K562 (cell line): ENCODE data around the gene MAN1A1. TPM values are rescaled to one million over a fixed set of nuclear protein-coding genes. Genes with fewer than 3 reads are reported as not detected.

Experiments
- ASH1L ChIP-seq: fragments of 450-650 bp; IDR thresholded peaks from 2 replicates; pipeline ENCODE4 v1.6.1; 2018; ENCODE audit warnings: borderline replicate concordance, mild to moderate bottlenecking, low read depth; ENCODE audit not compliant: partially characterized antibody
- COPS2 ChIP-seq: fragments of 450-650 bp; conservative IDR thresholded peaks from 2 replicates; pipeline ENCODE4 v1.6.1; 2016; ENCODE audit warnings: mild to moderate bottlenecking, moderate library complexity
- ERF ChIP-seq: fragments of 450-650 bp; formaldehyde crosslinking; IDR thresholded peaks from 2 replicates; pipeline ENCODE4 v1.4.0; 2020; ENCODE audit warnings: mild to moderate bottlenecking, mixed read lengths
- GATA2 ChIP-seq: sonication (generic); formaldehyde crosslinking; IDR thresholded peaks from 2 replicates; pipeline ENCODE4 v1.4.0; 2020; ENCODE audit warnings: mild to moderate bottlenecking, missing genetic modification reagents
- HDAC1 ChIP-seq, 2 experiments: fragments of 450-650 bp; IDR thresholded peaks; 2 replicates each; pipeline ENCODE4 v1.6.1; 2016 to 2017; ENCODE audit warnings: inconsistent platforms in 1 of 2, mild to moderate bottlenecking in 1 of 2, moderate library complexity in 1 of 2
- MTA1 ChIP-seq: fragments of 450-650 bp; IDR thresholded peaks from 2 replicates; pipeline ENCODE4 v1.6.1; 2017; ENCODE audit warnings: borderline replicate concordance
- NONO ChIP-seq, 2 experiments: fragments of 200-400 bp in 1 of 2; fragments of 450-650 bp in 1 of 2; formaldehyde crosslinking in 1 of 2; IDR thresholded peaks; 2 replicates each; pipeline ENCODE4 v1.6.1; 2017; ENCODE audit warnings: low read depth in 2 of 2, mild to moderate bottlenecking in 2 of 2, moderate library complexity in 2 of 2, low read length in 1 of 2
- NR2C1 ChIP-seq, 2 experiments: fragments of 450-650 bp; IDR thresholded peaks; 2 replicates each; pipeline ENCODE4 v1.6.1; 2017; ENCODE audit warnings: mild to moderate bottlenecking in 2 of 2, antibody characterized with exemption in 1 of 2, inconsistent platforms in 1 of 2, missing compliant biosample characterization in 1 of 2, missing genetic modification characterization in 1 of 2
- POLR2B ChIP-seq: fragments of 450-650 bp; IDR thresholded peaks from 2 replicates; pipeline ENCODE4 v1.6.1; 2018; ENCODE audit warnings: low read depth; ENCODE audit not compliant: partially characterized antibody
- POLR2G ChIP-seq: fragments of 200-400 bp; formaldehyde crosslinking; IDR thresholded peaks from 2 replicates; pipeline ENCODE4 v1.6.1; 2017; ENCODE audit warnings: low read depth, mild to moderate bottlenecking, antibody characterized with exemption, low read length, moderate library complexity
- PTTG1 ChIP-seq: fragments of 450-650 bp; IDR thresholded peaks from 2 replicates; pipeline ENCODE4 v1.6.1; 2016; ENCODE audit warnings: low read depth, mild to moderate bottlenecking, missing genetic modification characterization, missing compliant biosample characterization
- RBM14 ChIP-seq: fragments of 200-400 bp; formaldehyde crosslinking; IDR thresholded peaks from 2 replicates; pipeline ENCODE4 v1.6.1; 2018; ENCODE audit warnings: low read depth, mild to moderate bottlenecking, low read length, moderate library complexity, borderline replicate concordance; ENCODE audit not compliant: insufficient read depth
- SAFB ChIP-seq: fragments of 200-400 bp; formaldehyde crosslinking; IDR thresholded peaks from 2 replicates; pipeline ENCODE4 v1.6.1; 2017; ENCODE audit warnings: low read depth, low read length, borderline replicate concordance
- TARDBP ChIP-seq: fragments of 450-650 bp; IDR thresholded peaks from 2 replicates; pipeline ENCODE4 v1.6.1; 2016
- TFAM ChIP-seq: fragments of 250-450 bp; sonication (Bioruptor Pico); conservative IDR thresholded peaks from 2 replicates; pipeline ENCODE4 v1.5.0; 2021; ENCODE audit warnings: mild to moderate bottlenecking, moderate library complexity
- ZBED1 ChIP-seq: IDR thresholded peaks from 2 replicates; pipeline ENCODE4 v1.6.1; 2014
- ZNF217 ChIP-seq: sonication (generic); formaldehyde crosslinking; IDR thresholded peaks from 2 replicates; pipeline ENCODE4 v1.8.0; 2022; ENCODE audit warnings: mild to moderate bottlenecking, missing genetic modification reagents
- ZNF431 ChIP-seq: sonication (generic); formaldehyde crosslinking; IDR thresholded peaks from 2 replicates; pipeline ENCODE4 v1.8.0; 2022; ENCODE audit warnings: mild to moderate bottlenecking, missing genetic modification reagents
- polyA plus RNA-seq, 8 experiments: library from polyadenylated mRNA; depleted of rRNA in 4 of 8; stranded (reverse) in 5 of 8; unstranded in 3 of 8; fragments of >200 nt; fragmentation: Nextera tagmentation in 2 of 8; fragmentation: Illumina TruSeq in 1 of 8; extraction: Ambion mirVana in 2 of 8; extraction: Trizol in 1 of 8; gene quantifications; 2 replicates each; pipeline versions ENCODE4 v1.2.1 to v1.2.3, GENCODE V29; 2011 to 2014; ENCODE audit warnings: inconsistent platforms in 1 of 8, missing spikeins in 1 of 8
- total RNA-seq, 7 experiments: library from RNA; depleted of rRNA in 6 of 7; stranded (reverse); fragments of >200 nt in 6 of 7; fragmentation: Illumina TruSeq in 2 of 7; extraction: Trizol in 2 of 7; gene quantifications; 2 replicates each; pipeline versions ENCODE4 v1.2.1 to v1.2.3, GENCODE V29; 2011 to 2021; ENCODE audit warnings: low replicate concordance in 1 of 7
- TF ChIP-seq, protein P1 (sequence below): fragments of 250-450 bp; sonication (Bioruptor Pico); IDR thresholded peaks from 2 replicates; pipeline ENCODE4 v1.8.0; 2021; ENCODE audit warnings: moderate library complexity, mild to moderate bottlenecking, inconsistent platforms
- TF ChIP-seq, protein P2 (sequence below): fragments of 450-650 bp; IDR thresholded peaks from 2 replicates; pipeline ENCODE4 v1.6.1; 2014; ENCODE audit warnings: low read depth, mild to moderate bottlenecking, moderate library complexity, borderline replicate concordance
- TF ChIP-seq, protein P3 (sequence below): sonication (generic); formaldehyde crosslinking; IDR thresholded peaks from 2 replicates; pipeline ENCODE4 v1.8.1; 2023; ENCODE audit warnings: mild to moderate bottlenecking, missing genetic modification reagents

Gene MAN1A1
- total and polyA plus RNA-seq, 9 of the 15 experiments (the other 6 are each of a cell fraction or from before 2014, with no cell fraction given), result 24.5 to 78.4 (median 59.7) TPM

GRCh38 chr6:119349361-119350201 lies at the start of gene MAN1A1 (continued):
- no peak for TF ChIP-seq ZNF431 (CRISPR knock-in tag)
- peak; percentile 98 for TF ChIP-seq POLR2G
- peak; percentile 10; the same call in 1 of the 2 replicates for TF ChIP-seq GATA2 (CRISPR knock-in tag)
- no peak for TF ChIP-seq NR2C1 (IDR thresholded peaks at IDR 0.05)
- no peak for TF ChIP-seq NR2C1 (tag; IDR thresholded peaks at IDR 0.05)
- peak in 1 of 2 experiments; percentile 94; a peak in 2 of 4 replicates for TF ChIP-seq HDAC1 (IDR thresholded peaks at IDR 0.05)
- TF ChIP-seq SAFB, result peak; percentile 90
- peak; percentile 79; the same call in 1 of the 2 replicates for TF ChIP-seq TARDBP
- peak; percentile 80 to 84; a peak in 2 of 4 replicates for TF ChIP-seq NONO (IDR thresholded peaks at IDR 0.05; ENCODE audit: low read depth in 2 of 2, low read length in 1 of 2)
- no peak for TF ChIP-seq RBM14
- no peak for TF ChIP-seq TFAM (CRISPR knock-in tag)
- no peak for TF ChIP-seq COPS2
- TF ChIP-seq, protein P1, sequence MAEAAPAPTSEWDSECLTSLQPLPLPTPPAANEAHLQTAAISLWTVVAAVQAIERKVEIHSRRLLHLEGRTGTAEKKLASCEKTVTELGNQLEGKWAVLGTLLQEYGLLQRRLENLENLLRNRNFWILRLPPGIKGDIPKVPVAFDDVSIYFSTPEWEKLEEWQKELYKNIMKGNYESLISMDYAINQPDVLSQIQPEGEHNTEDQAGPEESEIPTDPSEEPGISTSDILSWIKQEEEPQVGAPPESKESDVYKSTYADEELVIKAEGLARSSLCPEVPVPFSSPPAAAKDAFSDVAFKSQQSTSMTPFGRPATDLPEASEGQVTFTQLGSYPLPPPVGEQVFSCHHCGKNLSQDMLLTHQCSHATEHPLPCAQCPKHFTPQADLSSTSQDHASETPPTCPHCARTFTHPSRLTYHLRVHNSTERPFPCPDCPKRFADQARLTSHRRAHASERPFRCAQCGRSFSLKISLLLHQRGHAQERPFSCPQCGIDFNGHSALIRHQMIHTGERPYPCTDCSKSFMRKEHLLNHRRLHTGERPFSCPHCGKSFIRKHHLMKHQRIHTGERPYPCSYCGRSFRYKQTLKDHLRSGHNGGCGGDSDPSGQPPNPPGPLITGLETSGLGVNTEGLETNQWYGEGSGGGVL, result no peak
- TF ChIP-seq, protein P2, sequence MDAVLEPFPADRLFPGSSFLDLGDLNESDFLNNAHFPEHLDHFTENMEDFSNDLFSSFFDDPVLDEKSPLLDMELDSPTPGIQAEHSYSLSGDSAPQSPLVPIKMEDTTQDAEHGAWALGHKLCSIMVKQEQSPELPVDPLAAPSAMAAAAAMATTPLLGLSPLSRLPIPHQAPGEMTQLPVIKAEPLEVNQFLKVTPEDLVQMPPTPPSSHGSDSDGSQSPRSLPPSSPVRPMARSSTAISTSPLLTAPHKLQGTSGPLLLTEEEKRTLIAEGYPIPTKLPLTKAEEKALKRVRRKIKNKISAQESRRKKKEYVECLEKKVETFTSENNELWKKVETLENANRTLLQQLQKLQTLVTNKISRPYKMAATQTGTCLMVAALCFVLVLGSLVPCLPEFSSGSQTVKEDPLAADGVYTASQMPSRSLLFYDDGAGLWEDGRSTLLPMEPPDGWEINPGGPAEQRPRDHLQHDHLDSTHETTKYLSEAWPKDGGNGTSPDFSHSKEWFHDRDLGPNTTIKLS, result no peak
- no peak; the same call in 1 of the 2 replicates for TF ChIP-seq ERF (CRISPR knock-in tag)
- no peak for TF ChIP-seq ZNF217 (CRISPR knock-in tag)
- TF ChIP-seq MTA1, result peak; percentile 79
- no peak for TF ChIP-seq PTTG1 (tag)
- TF ChIP-seq ZBED1, result no peak
- no peak for TF ChIP-seq ASH1L
- TF ChIP-seq, protein P3, sequence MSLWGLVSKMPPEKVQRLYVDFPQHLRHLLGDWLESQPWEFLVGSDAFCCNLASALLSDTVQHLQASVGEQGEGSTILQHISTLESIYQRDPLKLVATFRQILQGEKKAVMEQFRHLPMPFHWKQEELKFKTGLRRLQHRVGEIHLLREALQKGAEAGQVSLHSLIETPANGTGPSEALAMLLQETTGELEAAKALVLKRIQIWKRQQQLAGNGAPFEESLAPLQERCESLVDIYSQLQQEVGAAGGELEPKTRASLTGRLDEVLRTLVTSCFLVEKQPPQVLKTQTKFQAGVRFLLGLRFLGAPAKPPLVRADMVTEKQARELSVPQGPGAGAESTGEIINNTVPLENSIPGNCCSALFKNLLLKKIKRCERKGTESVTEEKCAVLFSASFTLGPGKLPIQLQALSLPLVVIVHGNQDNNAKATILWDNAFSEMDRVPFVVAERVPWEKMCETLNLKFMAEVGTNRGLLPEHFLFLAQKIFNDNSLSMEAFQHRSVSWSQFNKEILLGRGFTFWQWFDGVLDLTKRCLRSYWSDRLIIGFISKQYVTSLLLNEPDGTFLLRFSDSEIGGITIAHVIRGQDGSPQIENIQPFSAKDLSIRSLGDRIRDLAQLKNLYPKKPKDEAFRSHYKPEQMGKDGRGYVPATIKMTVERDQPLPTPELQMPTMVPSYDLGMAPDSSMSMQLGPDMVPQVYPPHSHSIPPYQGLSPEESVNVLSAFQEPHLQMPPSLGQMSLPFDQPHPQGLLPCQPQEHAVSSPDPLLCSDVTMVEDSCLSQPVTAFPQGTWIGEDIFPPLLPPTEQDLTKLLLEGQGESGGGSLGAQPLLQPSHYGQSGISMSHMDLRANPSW (CRISPR knock-in tag), result no peak
- TF ChIP-seq POLR2B, result peak; percentile 90
